HG02840 (cell line): ENCODE measurements around the gene WEE1.
"Not testable (repeated sequence)": the region's sequence is repeated elsewhere in the genome, so short reads cannot be mapped to it uniquely, and the experiment has no call there.

Source experiments
- ATAC-seq: cut with Tn5 transposase; IDR thresholded peaks from one replicate; pipeline ENCODE4 v1.9.1; 2021; ENCODE audit warnings: mild to moderate bottlenecking, moderate library complexity, moderate number of reproducible peaks; ENCODE audit not compliant: unreplicated experiment, low FRiP score

The WEE1 gene

DNA sequence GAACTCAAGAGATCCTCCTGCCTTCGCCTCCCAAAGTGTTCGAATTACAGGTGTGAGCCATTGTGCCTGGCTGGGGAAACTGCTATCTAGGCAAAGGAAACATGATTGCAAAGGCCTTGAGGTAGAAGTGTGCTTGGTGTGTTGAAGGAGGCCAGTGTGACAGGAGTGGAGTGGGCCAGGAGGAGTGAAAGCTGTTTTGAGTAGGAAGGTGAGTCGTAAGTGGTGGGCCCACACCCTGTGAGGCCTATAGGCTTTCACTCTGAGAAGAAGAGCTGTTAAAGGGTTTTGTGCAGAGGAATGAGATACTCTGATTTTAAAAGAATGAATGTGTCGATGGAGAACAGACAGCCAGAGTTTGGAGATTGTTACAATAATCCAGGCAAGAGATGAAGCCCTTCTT lies 43.4 kb downstream of the WEE1 start:
- no peak for ATAC-seq

DNA sequence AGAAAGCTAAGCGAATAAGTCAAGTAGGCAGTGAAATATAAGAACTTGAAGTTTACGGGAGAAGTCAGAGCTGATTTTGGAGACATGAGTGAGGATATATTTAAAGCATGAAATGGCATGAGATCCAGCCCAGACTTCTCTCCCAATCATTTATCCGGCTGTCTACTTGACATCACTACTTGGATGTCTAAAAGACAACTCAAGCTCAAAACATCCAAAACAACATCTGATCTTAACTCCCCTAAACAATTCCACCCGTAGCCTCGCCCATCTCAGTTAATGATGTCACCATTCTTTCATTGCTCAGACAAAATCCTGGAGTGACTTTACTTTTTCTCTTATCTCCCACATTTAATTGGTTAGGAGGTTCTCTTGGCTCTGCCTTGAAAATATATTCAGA lies 44.5 kb downstream of the WEE1 start:
- no peak for ATAC-seq

DNA sequence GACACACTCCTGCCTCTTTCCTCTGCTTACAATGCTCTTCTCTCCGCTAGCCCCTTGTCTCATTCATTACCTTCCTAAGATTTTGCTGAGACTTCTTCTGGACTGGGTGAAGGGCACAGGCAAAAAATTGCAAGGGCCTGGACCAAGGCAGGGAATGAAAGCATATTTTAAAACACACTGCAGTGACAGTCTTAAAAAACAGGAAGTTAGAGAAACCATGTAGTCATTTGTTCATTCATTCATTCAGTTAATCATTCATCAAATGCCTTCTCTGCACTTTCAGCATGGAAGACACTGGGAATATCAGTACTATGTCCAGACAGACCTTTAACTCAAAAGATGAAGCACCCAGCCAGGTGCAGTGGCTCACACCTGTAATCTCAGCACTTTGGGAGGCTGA lies 45.5 kb downstream of the WEE1 start:
- ATAC-seq = no peak

DNA sequence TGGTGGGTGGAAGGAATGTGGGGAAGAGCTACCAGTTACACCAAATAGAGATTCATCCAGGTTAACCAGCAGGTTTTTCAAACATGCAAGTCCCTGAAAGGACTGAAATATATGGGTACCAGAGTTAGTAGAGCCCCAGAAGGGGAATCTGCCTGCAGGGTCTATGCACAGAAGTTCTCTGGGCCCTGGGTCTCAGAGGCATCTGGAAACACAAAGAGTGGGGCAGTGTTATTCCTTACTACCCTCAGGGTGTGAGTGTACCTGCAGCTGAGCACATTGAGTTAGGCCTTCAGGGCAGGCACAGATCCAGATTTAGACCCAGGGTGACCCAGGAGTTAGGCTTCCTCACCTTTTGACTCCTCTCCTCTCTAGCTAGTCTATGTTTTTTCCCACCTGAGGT lies 46.5 kb downstream of the WEE1 start:
- no peak for ATAC-seq

DNA sequence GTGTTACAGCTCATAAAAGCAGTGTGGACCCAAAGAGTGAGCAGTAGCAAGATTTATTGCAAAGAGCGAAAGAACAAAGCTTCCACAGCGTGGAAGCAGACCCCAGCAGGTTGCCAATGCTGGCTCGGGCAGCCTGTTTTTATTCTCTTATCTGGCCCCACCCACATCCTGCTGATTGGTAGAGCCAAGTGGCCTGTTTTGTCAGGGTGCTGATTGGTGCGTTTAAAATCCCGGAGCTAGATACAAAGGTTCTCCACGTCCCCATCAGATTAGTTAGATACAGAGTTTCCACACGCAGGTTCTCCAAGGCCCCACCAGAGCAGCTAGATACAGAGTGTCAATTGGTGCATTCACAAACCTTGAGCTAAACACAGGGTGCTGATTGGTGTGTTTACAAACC lies 48.9 kb downstream of the WEE1 start:
- not testable (repeated sequence) for ATAC-seq

DNA sequence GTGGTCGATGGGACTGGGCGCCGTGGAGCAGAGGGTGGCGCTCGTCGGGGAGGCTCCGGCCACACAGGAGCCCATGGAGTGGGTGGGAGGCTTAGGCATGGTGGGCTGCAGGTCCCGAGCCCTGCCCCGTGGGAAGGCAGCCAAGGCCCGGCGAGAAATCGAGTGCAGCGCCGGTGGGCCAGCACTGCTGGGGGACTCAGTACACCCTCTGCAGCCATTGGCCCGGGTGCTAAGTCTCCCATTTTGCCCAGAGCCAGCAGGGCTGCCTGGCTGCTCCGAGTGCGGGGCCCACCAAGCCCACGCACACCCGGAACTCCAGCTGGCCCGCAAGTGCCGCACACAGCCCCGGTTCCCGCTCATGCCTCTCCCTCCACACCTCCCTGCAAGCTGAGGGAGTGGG lies 49.6 kb downstream of the WEE1 start:
- not testable (repeated sequence) for ATAC-seq

DNA sequence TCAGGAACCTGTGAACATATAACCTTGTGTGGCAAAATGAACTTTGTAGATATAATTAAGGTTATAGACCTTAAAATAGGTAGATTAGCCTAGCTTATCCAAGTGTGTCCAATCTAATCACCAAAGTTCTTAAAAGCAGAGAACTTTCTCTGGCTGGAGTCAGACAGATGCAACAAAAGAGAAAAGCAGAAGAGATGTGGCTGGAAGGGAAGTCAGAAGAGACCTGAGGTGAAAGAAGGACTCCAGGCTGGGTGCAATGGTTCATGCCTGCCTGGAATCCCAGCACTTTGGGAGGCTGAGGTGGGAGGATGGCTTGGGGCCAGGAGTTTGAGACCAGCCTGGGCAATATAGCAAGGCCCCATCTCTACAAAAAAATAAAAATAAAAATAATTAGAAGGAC lies 51.0 kb downstream of the WEE1 start:
- no peak for ATAC-seq

DNA sequence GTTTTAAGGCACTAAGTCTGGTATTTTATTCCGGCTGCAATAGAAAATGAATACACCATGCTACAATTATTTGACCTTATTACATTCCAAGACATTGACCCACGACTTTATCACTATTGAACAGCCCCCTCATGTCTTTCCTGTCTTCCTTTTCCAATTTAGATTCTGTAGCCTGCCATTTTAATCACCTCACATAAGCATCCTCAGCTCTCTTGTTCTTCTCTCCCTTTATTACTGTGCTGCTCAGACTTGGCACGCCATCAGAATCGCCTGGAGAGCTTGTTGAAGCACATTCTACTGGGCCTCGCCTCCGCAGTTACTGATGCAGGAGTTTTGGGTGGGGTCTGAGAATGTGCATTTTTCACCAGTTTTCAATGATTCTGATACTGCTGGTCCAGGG lies 51.7 kb downstream of the WEE1 start:
- ATAC-seq = no peak

DNA sequence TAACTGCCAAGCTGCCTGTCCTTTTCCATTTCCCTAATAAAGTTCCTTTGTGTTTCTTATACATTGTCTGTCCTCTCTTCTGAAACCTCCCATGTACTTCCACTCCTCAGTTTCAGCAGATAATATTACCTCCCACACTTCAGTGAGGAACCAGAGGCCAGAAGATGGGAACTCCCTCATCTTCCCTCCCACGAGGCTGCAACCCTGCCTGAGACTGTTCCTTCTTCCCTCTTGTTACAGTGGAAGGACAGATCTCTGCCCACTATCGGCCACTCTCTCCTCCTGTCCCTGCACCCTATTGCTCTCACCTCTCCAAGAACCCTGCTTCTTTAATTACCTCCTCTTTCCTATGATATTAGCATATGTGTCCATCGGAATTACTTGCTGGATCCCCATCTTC lies 52.3 kb downstream of the WEE1 start:
- no peak for ATAC-seq

DNA sequence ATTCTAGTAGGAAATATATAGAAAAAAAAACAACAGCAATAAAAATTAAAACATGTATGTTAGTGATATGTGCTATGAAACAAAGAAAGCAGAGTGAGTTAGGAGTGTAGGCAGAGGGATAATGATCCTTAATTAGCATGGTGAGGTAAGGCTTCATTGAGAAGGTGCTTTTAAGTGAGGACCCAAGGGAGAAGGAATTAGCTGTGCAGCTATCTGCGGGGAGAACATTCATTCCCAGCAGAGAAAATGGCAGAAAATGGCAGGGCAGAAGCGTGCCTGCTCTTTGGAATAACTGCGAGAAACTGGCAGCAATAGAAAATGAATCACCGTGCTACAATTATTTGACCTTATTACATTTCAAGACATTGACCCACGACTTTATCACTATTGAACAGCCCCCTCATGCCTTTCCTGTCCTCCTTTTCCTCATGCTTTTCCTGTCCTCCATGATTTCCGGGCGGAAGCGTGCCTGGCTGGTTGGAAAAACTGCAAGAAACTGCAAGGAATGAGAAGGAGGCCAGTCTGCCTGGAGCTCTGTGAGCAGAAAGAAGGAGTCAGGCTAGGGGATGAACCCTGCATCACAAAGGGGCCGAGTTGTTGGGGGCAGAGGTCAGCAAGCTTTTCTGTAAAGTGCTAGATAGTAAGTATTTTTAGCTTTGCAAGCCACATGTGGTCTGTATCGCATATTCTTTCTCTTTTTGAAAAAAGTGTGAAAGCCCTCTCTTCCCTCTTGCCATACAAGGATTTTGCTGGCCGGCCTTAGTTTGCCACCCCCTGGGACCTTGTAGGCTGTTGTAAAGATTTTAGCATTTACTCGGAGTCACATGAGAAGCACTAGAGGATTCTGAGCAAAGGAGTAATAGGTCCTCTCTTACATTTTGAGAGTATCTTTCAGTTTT lies 53.3 kb downstream of the WEE1 start:
- no peak for ATAC-seq

DNA sequence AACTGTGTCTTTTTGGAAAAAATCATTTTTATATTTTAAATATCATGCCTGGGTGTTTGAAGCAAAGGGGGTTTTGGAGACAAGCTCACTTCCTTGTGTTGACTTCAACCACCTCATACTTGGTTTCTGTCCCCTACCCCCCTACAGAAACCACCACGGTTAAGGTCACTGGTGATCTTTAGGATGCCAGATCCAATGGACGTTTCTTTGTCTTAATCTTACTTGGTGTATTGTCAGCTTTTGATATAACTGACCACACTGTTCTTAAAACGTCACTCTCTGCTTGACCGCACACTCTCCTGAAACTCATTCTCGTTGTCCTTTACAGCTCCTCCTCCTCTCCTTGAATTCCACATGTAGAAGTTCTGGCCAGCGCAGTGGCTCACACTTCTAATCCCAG lies 55.6 kb downstream of the WEE1 start:
- ATAC-seq = no peak

DNA sequence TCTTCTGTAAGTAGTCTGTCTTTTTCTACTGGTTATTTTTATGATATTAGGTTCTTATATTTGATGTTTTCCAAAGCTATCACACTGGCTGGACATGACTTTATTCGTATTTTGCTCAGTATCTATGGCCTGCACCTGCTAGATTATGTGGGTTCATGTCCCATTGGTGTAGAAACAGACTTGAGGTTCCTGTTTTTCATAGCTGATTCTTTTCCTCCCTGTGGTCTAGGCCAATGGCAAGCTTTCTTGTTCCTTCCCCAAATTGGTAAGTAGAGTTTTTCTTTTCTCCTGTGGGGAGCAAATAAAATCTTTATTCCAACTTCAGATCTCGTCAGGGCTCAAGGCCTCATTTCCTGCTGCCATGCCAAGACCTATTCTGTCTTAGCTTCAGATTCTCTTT lies 60.2 kb downstream of the WEE1 start:
- ATAC-seq = no peak

DNA sequence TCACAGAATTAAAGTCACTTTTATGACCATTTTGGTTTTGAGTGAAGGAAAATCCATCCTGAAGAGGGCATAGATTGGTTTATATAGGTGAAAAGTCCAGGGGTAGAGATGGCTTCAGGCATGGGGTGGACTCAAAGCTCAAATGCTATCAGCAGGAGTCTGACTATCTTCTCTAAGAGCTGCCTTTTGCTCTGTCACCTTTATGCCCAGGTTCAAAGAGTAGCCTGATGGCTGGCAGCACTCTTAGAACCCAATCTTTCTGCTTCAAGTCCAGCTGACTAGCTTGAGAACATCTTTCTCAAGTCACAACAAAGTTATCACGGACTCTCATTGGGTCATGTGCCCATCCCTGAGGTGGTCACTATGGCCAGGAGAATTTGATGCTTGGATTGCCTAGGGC lies 63.2 kb downstream of the WEE1 start:
- ATAC-seq = no peak

DNA sequence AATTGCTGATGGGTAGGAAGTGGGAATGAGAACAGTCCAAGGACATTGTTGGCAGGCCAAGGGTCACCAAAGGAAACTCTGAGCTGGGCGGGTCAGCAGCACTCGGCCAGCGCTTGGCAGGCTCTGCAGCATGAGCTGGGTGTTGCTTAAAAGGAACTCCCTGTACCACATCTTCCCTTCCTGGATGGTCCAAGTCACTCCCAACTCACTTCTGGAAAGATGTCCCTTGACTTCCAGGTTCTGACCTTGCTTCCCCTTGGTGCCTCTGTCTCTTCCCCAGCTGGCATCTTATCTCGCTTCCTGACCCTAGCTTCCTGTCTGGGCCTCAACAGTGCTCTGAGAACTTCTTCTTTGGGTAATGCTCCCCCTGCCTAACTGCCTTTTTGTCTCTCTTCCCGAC lies 65.6 kb downstream of the WEE1 start:
- ATAC-seq = no peak
